GM21786 (cell line): ENCODE data around the gene CNPPD1.

Source experiments
- ATAC-seq: cut with Tn5 transposase; IDR thresholded peaks from one replicate; pipeline ENCODE4 v1.9.1; 2021; ENCODE audit not compliant: unreplicated experiment

The CNPPD1 gene

DNA sequence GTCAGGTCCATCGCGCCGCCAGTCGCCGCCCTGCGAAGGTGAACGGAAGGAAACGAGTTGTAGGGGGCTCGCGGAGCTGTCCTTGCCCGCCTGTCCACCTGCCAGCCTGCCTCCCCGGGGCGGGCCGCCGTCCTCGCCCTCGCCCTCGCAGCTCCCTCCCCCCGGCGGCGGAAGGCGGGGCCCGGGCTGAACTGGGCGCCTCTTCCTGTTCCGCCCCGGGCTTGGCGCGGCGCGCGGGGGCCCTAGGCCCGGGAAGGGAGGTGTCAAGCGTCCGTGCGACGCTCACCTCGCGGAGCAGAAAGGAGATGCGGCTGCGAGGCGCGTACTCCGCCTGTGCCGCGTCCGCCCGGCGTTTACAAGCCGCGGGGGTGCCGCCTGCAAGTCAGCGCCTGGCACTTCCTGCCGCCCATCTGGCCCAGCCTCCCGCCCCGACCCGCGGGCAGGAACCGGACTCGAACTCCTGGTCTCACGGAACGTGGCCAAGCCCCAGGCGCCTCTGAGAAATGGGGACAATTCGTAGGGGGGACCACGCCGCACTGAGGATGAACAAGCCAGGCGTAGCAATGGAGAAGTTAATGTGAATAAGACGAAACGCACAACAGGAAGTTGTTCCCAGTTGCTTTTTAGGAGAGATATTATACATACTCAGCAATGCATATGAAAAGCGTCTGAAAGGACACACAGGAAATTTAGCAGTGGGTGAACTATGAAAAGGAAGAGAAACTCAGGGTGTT lies at the start of gene CNPPD1:
TSS of gene CNPPD1 (minus strand) at position 108 of the 734 bp plus-strand sequence. CDS start at position 11, 97 bp downstream.
- peak; percentile 64 for ATAC-seq

DNA sequence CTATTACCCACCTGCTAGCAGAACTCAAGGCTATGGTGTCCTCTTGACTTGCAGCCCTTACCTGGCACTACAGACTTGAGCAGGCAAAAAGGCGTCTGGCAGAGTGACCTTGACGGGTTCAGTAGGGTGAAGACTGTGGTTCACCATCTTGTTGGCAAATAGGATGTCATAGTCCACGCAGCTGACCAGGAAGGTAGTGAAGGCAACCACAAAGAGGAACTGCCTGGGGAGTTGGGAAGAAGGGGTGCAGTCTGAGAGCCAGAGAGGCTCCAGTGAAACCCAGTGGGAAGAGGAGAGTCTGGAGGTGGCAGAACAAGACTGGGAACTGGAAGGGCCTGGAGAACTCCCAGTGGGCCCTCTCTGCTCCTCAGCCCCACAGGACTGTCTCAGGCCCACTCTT lies 48.6 kb upstream of the CNPPD1 start:
- no peak for ATAC-seq

DNA sequence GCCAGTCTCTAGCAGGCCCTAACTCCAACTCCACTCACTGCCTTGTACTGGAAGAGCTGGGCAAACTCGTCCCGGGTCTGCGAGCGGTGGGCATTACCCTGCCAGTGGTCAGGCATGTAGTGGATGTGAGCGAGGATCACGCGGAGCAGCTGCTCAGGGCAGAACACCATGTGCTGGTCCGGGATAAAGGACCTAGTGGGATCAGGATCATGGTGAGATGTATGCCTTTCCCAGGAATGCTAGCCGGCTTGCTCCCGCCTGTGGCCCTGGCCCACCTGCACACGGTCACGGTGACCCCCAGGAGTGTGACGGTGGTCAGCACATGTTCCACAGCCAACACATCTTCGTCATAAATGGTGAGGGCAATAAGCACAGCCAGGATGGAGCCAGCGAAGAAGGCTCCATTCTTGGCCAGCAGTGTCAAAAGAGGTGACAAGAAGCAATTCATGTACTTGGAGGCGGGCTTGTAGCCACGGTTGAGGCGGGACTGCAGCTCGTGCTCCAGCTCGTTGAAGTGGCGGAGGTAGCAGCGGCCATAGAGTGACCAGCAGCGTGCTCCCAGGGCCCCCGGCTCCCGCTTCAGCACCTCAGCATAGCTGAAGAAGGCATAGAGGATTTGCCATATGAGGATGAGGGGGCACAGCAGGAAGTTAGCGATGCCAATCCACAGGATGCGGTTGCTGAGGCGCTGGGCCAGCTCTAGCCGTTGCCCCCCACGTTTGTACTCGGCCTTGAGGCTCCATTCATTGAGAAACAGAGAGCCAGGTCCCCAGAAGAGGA lies 47.3 kb upstream of the CNPPD1 start:
- no peak for ATAC-seq

DNA sequence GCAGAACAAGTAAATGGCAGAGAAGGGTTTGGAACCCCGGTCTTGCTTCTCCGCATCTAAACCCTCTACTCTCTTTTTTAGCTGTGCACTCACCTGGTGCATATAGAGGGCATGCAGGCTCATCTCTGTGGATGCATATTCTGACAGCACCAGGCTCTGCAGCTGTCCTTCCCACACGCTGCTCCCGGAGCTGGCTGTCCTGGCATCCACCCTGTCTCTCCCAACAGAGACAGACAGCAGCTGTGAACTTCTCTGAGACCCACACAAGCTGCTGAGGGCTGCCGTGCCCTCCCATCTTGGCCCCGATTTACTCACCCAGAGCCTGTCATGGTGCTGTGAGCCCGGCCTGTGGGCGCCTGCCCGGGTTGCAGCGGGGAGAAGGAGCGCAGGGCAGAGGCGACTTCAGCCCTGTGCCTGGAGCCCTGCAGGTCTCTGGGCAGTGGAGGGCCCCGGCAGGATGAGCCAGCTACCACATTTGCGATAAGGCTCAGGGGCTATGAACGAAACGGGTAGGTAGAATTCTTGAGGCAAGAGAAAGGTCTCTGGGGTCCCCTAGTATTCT lies 45.3 kb upstream of the CNPPD1 start:
- ATAC-seq, result no peak

DNA sequence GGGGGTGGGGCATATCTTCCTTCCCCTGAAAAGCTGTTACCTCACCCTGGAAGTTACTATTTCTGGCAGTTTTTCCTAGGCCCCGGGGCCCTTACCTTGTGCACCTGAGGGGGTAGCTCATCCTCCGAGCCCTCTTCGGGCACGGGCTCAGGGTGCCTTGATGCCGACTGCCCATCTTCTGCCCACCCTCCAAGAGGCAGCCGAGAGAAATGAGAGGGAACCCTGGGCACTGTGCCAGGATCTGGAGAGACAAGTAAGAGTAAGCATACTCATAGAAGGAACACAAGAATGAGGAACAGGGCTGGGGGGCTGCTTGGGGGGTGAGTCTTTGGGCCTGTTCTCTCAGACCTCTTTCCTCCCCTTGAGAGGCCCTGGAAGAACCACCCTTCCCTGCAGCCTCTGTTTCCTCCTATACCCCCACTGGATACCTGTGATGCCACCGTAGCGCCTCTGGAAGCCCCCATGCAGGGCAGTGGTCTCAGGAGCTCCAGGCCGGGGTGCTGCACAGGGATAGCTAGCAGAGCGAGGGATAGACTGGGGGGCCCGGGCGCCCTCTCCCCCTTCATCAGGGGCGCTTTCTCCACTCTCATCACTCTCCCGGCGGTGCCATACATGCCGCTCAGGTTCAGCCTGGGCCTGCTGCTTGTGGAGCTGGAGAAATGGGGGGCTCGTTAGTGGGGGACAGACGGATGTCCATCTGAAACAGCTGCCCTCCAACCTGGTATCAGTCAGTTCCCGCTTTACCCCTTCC lies 44.1 kb upstream of the CNPPD1 start:
- no peak for ATAC-seq

DNA sequence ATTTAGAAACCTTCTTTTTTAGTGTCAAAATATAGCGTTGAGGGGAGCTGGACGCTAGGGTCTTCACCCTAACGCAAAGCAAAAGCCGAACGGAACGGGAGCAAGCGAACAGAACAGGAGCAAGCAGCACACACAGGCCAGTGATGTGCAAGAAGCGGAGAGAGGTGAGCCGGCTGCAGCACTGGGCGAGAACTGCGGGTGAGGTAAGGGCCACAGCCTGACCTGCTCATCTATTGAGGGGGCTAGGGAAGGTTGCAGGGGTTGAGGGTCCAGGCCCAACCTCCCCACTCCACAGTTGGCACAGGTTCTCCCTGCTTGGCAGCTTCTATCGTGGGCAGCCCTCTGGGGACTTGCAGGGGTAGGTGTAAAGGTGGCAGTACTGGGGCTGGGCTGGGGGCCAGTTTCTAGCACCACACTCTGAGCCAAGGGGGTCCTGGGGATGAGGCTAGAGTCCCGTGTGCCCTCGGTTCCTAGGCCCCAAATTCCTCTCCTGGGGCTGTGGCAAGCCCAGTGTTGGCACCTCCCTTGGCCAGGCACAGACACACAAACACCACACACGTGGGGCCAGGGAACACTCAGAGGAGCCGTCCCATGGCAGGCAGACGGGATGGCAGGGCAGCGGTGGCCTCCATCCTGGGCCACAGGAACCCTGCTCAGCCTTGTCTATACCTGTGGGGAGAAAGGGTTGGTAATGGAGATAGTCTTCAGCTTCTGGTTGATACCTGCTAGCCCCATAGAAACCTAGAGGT lies 43.2 kb upstream of the CNPPD1 start:
- ATAC-seq, result no peak

DNA sequence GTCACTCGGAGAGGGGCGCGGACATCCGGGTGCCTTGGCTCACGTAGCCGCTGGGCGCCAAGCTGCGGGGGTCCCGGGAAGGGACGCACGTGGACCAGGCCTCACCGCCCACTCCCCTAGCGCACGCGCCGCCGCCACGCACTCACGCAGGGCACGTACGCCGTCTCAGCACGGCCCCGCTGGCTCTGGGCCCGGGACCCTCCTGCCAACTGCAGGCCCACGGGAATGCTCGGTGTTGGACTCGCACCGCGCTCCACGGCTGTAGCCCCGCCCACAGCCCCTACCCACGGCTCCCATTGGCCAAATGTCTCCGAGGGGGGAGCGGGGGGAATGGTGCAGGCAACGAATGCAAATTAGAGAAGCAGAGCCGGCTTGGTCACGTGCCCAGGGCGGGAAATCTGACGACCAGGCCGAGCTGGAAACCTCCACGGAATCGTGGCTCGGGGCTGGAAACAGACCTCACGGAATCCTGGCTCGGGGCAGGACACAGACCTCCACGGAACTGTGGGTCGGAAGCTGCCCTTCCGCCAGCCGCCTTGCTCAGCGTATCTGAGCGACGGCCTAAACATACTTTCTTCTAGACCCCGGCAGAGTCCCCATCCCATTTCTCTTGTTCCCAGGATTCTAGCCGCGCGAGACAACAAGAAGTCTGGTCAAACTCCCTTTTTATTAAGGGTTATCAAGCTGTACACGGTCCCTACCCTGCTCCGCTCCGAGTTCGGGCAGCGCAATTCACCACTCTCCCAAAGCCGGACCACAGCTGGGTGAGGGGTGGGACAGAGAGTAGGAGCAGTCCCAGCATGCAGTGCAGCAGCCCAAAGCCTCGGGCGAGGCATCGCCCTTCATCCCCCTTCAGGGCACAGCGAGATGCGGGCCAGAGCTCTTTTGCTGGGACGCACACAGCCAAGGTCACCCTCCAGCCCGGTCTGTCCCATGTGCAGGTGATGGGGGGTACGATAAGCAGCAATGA lies 42.3 kb upstream of the CNPPD1 start, which contains the start of gene ABCB6:
TSS of gene ABCB6 (minus strand) at position 227 of the 970 bp plus-strand sequence. CDS start 285 bp downstream, outside the sequence.
- peak; percentile 74 for ATAC-seq

GRCh38 chr2:219218217-219218731 lies 41.5 kb upstream of the CNPPD1 start:
- peak; percentile 27 for ATAC-seq

- no peak for ATAC-seq
Observed at GRCh38 chr2:219216535-219216915, 39.8 kb upstream of the CNPPD1 start.

GRCh38 chr2:219215871-219216534 lies 39.3 kb upstream of the CNPPD1 start:
- no peak for ATAC-seq

GRCh38 chr2:219214786-219215185 lies 38.1 kb upstream of the CNPPD1 start:
- no peak for ATAC-seq

GRCh38 chr2:219214141-219214540 lies 37.4 kb upstream of the CNPPD1 start:
- no peak for ATAC-seq

DNA sequence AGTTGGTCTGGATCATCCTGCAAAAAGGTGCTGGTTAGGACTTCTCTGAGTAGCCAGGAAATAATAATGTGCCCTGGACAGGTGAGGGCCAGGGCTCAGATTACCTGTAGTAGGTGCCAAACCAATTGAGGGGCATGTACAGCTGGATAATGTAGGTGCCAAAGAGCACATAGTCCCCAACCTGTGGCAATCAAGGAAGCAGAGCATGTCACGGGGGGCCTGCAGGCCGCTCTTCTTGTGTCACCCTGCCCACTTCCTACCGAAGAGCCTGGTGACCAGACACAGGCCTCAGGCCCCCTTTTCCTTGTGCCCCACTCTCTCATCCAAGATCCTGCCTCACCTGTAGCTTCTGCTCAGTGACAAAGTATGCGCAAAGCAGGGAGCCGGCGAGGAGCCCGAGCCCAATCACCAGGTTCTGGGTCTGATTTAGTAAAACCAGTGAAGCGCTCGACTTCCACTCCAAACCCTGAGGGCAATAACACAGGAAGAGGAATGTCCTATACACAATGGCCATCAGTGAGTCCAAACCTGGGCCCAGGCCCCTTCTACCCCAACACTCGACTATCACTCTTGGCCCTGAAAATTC lies 36.9 kb upstream of the CNPPD1 start:
- no peak for ATAC-seq

GRCh38 chr2:219213026-219213415 lies 36.3 kb upstream of the CNPPD1 start:
- no peak for ATAC-seq

DNA sequence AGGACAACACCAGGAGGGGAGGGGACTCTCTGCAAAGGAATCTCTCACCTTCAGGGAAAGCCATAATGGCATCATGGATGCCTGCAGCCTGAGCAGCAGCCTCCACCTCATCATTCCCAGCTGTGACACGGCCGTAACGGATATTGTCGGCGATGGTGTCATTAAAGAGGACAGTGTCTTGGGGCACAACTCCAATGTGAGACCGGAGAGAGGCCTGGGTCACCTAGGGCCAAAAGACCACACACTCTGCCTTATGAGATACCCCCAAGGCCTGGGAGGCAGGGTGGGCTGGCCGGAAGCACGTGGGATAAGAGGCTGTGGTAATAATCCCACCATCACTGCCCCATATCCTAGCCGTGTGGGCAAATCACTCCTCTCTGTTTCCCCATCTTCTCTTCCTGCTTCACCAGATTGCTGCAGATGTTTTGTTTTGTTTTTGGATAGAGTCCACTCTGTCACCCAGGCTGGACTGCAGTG lies 34.2 kb upstream of the CNPPD1 start:
- ATAC-seq, result no peak

DNA sequence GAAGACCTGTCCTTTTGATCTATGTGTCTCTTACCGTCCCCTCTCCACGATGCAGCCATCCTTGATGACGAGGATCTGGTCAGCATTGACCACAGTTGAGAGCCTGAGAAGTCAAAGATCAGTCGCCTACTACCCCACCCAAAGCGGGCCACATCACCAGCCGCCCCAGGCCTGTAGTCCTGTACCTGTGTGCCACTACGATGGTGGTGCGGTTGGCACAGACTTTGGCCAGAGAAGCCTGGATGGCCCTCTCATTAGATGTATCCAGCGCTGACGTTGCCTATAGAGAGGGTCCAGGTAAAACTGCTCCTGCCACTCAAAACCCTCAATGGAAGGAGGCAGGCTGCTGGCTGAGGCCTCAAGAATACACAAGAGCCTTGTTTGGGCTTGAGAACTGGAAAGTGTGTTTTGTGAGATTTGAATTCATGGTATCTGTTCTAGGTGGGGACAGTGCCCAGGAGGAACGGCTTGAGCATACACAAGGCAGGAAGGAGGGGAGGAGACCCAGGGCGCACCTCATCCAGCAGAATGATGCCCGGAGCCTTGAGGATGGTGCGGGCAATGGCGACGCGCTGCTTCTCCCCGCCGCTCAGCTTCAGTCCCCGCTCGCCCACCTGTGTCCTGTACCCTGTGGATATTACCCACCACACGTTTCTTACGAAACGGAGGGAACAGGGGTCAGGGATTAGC lies 33.6 kb upstream of the CNPPD1 start:
- no peak for ATAC-seq
